OCI-LY3 (cell line): ENCODE measurements around the gene CHMP4B.

ENCODE experiments used
- H2AFZ ChIP-seq: fragments of 200-600, 300-600 bp; shearing (Covaris generic); 2 replicates; pipeline ENCODE4 v1.6.0; 2014; ENCODE audit warnings: antibody characterized with exemption, low read depth, low read length
- H3K27ac ChIP-seq: fragments of 200-600, 300-600 bp; sonication (generic); 2 replicates; pipeline ENCODE4 v1.5.1; 2014; ENCODE audit warnings: mild to moderate bottlenecking, low read length, moderate library complexity, mixed read lengths
- H3K27me3 ChIP-seq: fragments of 200-600, 300-600 bp; sonication (generic); 2 replicates; pipeline ENCODE4 v1.6.1; 2014; ENCODE audit warnings: low read depth, low read length, mixed read lengths
- H3K36me3 ChIP-seq: fragments of 200-600, 300-600 bp; sonication (generic); replicated peaks from 2 replicates; pipeline ENCODE3; 2014; ENCODE audit warnings: low read depth, low read length, mixed read lengths
- H3K4me1 ChIP-seq: fragments of 300-600, 200-600 bp; sonication (generic); 2 replicates; pipeline ENCODE4 v1.6.1; 2014; ENCODE audit warnings: low read length, mixed read lengths
- H3K4me2 ChIP-seq: fragments of 200-600, 300-600 bp; sonication (generic); 2 replicates; pipeline ENCODE4 v1.6.1; 2014; ENCODE audit warnings: low read length, mixed read lengths
- H3K4me3 ChIP-seq: fragments of 300-600, 200-600 bp; sonication (generic); 2 replicates; pipeline ENCODE4 v1.5.1; 2014; ENCODE audit warnings: antibody characterized with exemption, mild to moderate bottlenecking, low read length, moderate library complexity
- H3K79me2 ChIP-seq: fragments of 300-600, 200-600 bp; shearing (Covaris generic); 2 replicates; pipeline ENCODE4 v1.6.1; 2014; ENCODE audit warnings: mild to moderate bottlenecking, low read length, mixed read lengths
- H3K9ac ChIP-seq: fragments of 300-600, 200-600 bp; shearing (Covaris generic); 2 replicates; pipeline ENCODE4 v1.6.0; 2014; ENCODE audit warnings: mild to moderate bottlenecking, low read length, moderate library complexity
- H3K9me3 ChIP-seq: fragments of 200-600, 300-600 bp; shearing (Covaris generic); 2 replicates; pipeline ENCODE4 v1.6.1; 2014; ENCODE audit warnings: low read length, mixed read lengths; ENCODE audit not compliant: insufficient read depth
- H4K20me1 ChIP-seq: fragments of 200-600, 300-600 bp; sonication (generic); 2 replicates; pipeline ENCODE4 v1.6.1; 2016; ENCODE audit warnings: low read length, mixed read lengths; ENCODE audit not compliant: insufficient read depth
- EZH2phosphoT487 ChIP-seq: fragments of 200-600 bp; shearing (Covaris generic); IDR thresholded peaks from 2 replicates; pipeline ENCODE4 v1.6.1; 2018; ENCODE audit warnings: antibody characterized with exemption, mixed run types, low read depth
- TF ChIP-seq, protein P1 (sequence below): fragments of 200-600, 300-600 bp; sonication (generic); IDR thresholded peaks from 2 replicates; pipeline ENCODE4 v1.5.1; 2014; ENCODE audit warnings: antibody characterized with exemption, low read length, low read depth

CHMP4B gene

DNA sequence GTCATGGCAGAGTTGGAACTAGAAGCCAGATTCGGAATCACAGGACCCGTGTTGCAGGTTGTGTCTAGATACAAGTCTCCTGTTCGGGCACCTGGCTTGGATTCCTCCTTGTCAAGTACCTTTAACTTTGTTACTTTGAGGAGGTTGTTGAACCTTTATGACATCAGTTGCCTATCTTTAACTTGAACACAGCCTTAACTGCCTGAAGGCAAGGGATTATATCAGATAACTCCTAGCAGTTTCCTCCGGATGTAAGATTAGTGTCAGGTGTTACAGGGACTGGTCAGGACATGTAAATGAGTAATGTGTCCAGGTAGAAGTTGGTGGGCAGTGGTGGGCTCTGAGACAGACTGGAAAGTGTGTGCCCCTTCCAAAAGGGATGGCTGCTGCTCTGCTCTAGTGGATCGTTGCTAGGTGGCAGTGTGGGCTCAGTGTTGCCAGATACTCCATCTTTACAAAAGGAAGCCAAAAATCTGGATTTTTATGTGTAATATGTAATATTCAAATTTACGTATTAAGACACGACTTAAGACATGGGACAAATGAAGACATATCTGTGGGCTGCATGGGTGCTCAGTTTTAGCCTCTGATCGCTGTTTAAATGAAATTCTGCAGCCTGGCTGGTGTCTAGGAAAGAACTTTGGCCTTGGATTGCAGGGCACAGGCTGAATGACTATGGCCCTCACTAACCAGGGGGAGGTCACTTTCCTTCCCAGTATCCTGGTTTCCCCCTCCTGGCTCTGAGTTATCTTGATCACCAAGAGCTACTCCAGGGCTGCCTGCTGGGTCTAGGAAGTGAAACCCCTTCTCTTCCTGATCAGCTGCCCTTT, 27.1 kb downstream of the CHMP4B start:
- Histone ChIP-seq H3K4me2 (peak overlapping the region; percentile 78), H3K4me3 (no peak overlapping the region), H2AFZ (no peak overlapping the region), H3K9ac (peak overlapping the region; percentile 14; the same call in 1 of the 2 replicates), H3K9me3 (no peaks in the 10 kb centered on the region), H3K79me2 (peaks cover 99% of the 10 kb centered on the region), H3K27me3 (no peaks in the 10 kb centered on the region), H4K20me1 (peaks cover 36% of the 10 kb centered on the region), H3K4me1 (peaks cover 62% of the 10 kb centered on the region), H3K36me3 (peaks cover 15% of the 10 kb centered on the region), H3K27ac (peak overlapping the region; percentile 91)
- no peak for TF ChIP-seq EZH2phosphoT487
- TF ChIP-seq, protein P1, sequence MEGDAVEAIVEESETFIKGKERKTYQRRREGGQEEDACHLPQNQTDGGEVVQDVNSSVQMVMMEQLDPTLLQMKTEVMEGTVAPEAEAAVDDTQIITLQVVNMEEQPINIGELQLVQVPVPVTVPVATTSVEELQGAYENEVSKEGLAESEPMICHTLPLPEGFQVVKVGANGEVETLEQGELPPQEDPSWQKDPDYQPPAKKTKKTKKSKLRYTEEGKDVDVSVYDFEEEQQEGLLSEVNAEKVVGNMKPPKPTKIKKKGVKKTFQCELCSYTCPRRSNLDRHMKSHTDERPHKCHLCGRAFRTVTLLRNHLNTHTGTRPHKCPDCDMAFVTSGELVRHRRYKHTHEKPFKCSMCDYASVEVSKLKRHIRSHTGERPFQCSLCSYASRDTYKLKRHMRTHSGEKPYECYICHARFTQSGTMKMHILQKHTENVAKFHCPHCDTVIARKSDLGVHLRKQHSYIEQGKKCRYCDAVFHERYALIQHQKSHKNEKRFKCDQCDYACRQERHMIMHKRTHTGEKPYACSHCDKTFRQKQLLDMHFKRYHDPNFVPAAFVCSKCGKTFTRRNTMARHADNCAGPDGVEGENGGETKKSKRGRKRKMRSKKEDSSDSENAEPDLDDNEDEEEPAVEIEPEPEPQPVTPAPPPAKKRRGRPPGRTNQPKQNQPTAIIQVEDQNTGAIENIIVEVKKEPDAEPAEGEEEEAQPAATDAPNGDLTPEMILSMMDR, result peak; percentile 63

DNA sequence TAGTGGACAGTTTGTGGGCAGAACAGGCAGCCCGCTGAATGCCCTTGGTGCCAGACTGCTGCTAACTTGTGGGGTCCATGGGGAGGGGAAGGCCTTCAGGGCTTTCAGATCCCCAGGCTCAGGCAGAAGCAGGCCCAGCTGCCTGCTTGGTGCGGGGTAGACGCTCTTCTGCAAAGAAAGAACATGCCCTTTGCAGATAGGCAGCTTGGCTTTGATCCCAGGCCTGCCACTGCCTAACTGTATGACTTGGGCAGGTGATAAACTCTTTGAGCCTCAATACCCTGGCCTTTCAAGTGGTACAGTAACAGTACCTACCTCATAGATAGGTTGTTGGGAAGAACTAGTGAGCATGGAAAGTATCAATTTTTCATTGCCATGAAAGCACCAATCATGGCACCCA, 28.4 kb downstream of the CHMP4B start:
- H3K4me2 ChIP-seq, result peak overlapping the region; percentile 78; the same call in 1 of the 2 replicates
- H3K9ac ChIP-seq, result peak overlapping the region; percentile 14; the same call in 1 of the 2 replicates
- peaks cover 93% of the 10 kb centered on the region for H3K79me2 ChIP-seq
- H4K20me1 ChIP-seq, result peaks cover 34% of the 10 kb centered on the region
- no peaks in the 10 kb centered on the region for H3K9me3 ChIP-seq
- H3K4me1 ChIP-seq, result peaks cover 76% of the 10 kb centered on the region
- H3K27me3 ChIP-seq, result no peaks in the 10 kb centered on the region
- TF ChIP-seq, protein P1, result no peak
- TF ChIP-seq EZH2phosphoT487, result no peak
- H2AFZ ChIP-seq, result no peak overlapping the region
- H3K4me3 ChIP-seq, result no peak overlapping the region
- peaks cover 9% of the 10 kb centered on the region for H3K36me3 ChIP-seq
- H3K27ac ChIP-seq, result peak overlapping the region; percentile 91

DNA sequence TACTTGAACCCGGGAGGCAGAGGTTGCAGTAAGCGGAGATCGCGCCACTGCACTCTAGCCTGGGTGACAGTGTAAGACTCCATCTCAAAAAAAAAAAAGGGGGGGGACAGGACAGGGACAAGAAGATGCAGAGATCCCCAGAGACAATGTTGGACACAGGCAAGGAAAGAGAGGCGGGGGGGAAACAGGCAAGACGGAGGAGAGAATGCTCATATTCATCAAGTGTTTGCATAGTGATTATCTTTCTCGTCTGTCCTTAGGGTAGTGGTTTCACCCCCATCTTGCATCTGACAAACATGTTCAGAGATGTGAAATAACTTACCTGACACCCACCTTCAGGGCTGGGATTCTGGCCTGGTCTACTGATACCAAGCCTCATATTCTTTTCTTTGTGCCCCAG, 29.0 kb downstream of the CHMP4B start:
- peak overlapping the region; percentile 34; the same call in 1 of the 2 replicates for H3K4me3 ChIP-seq
- TF ChIP-seq, protein P1, result no peak
- no peak for TF ChIP-seq EZH2phosphoT487
- H4K20me1 ChIP-seq, result peaks cover 29% of the 10 kb centered on the region

DNA sequence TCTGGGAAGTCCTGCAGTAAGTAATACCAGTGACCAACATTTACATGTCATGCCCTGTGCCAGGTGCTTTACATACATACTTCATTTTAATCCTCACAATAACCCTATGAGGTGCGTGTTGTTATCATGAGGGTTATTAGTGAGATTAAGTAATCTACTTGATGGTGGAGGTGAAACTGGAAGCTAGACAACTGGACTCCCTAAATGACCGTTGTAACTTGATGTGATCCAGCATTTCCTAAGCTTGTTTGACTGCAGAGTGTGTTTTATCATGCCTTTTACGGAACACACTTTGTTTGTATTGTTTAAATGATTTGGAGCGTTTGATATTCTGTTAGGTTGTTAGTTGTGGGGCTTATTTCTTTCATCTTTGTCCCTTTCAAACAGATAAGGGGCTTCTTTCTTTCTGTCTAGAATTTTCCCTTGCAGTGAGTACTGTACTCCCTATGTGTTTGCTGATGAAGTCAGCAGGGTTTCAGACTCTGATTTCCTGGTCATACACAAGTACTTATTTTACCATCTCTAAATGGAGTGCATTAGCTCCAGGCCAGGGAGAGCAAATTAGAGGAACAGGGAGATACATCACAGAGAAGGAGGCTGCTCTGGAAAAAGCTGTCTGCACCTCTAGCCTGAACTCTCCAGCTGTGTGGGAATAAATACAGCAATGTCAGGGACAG, 29.7 kb downstream of the CHMP4B start:
- H4K20me1 ChIP-seq, result peaks cover 29% of the 10 kb centered on the region
- H3K79me2 ChIP-seq, result peaks cover 93% of the 10 kb centered on the region
- H3K27ac ChIP-seq, result peak overlapping the region; percentile 91
- peaks cover 89% of the 10 kb centered on the region for H3K4me1 ChIP-seq
- no peak overlapping the region for H2AFZ ChIP-seq
- peak overlapping the region; percentile 34 for H3K4me3 ChIP-seq
- no peaks in the 10 kb centered on the region for H3K9me3 ChIP-seq
- TF ChIP-seq, protein P1, result no peak
- TF ChIP-seq EZH2phosphoT487, result no peak
- peak overlapping the region; percentile 78 for H3K4me2 ChIP-seq
- no peaks in the 10 kb centered on the region for H3K27me3 ChIP-seq
- H3K36me3 ChIP-seq, result peaks cover 6% of the 10 kb centered on the region
- peak overlapping the region; percentile 66 for H3K9ac ChIP-seq

More for the DNA sequence above, 29.0 kb downstream of the CHMP4B start:
- no peaks in the 10 kb centered on the region for H3K27me3 ChIP-seq
- H3K79me2 ChIP-seq, result peaks cover 93% of the 10 kb centered on the region
- no peak overlapping the region for H2AFZ ChIP-seq
- H3K4me1 ChIP-seq, result peaks cover 81% of the 10 kb centered on the region
- H3K9ac ChIP-seq, result peak overlapping the region; percentile 66; the same call in 1 of the 2 replicates
- peak overlapping the region; percentile 78 for H3K4me2 ChIP-seq
- H3K36me3 ChIP-seq, result peaks cover 8% of the 10 kb centered on the region
- H3K27ac ChIP-seq, result peak overlapping the region; percentile 91
- no peaks in the 10 kb centered on the region for H3K9me3 ChIP-seq
